DMS53 treated with DMSO at 0.1 percent for 48 hours (cell line): Measurements from ENCODE around the gene PTAR1.

Source experiments
- DNase-seq: peaks from one replicate; lab custom pipeline; 2025; ENCODE audit not compliant: unreplicated experiment; lab: John Stamatoyannopoulos, UW

The PTAR1 gene

GRCh38 chr9:69750085-69750484, 9.7 kb downstream of the PTAR1 start:
- no peak for DNase-seq

- no peak for DNase-seq
Measured at GRCh38 chr9:69748304-69748703, 11.5 kb downstream of the PTAR1 start.

- no peak for DNase-seq
Measured at GRCh38 chr9:69746859-69747560, 12.8 kb downstream of the PTAR1 start.

GRCh38 chr9:69745716-69746437, 13.9 kb downstream of the PTAR1 start:
- no peak for DNase-seq

GRCh38 chr9:69744688-69745380, 15.0 kb downstream of the PTAR1 start:
- no peak for DNase-seq

GRCh38 chr9:69743930-69744329, 15.9 kb downstream of the PTAR1 start:
- no peak for DNase-seq

GRCh38 chr9:69740872-69741505, 18.8 kb downstream of the PTAR1 start:
- DNase-seq, result no peak

GRCh38 chr9:69731348-69731747, 28.5 kb downstream of the PTAR1 start:
- no peak for DNase-seq

GRCh38 chr9:69719983-69720382, 39.8 kb downstream of the PTAR1 start:
- no peak for DNase-seq

- DNase-seq, result no peak
Measured at GRCh38 chr9:69719367-69719766, 40.4 kb downstream of the PTAR1 start.

GRCh38 chr9:69718218-69718617, 41.6 kb downstream of the PTAR1 start:
- no peak for DNase-seq

GRCh38 chr9:69715825-69716224, 44.0 kb downstream of the PTAR1 start:
- DNase-seq, result no peak

GRCh38 chr9:69715096-69715495, 44.7 kb downstream of the PTAR1 start:
- no peak for DNase-seq

- DNase-seq, result no peak
Measured at GRCh38 chr9:69697475-69697874, 62.3 kb downstream of the PTAR1 start.

- no peak for DNase-seq
Measured at GRCh38 chr9:69696802-69697201, 63.0 kb downstream of the PTAR1 start.

GRCh38 chr9:69689991-69690538, 69.7 kb downstream of the PTAR1 start:
- no peak for DNase-seq

- DNase-seq, result no peak
Measured at GRCh38 chr9:69683927-69684326, 75.9 kb downstream of the PTAR1 start.

GRCh38 chr9:69678843-69679538, 80.8 kb downstream of the PTAR1 start:
- no peak for DNase-seq

- no peak for DNase-seq
Measured at GRCh38 chr9:69677931-69678330, 81.9 kb downstream of the PTAR1 start.

- no peak for DNase-seq
Measured at GRCh38 chr9:69675563-69675962, 84.2 kb downstream of the PTAR1 start.
